Fibroblast of lung (primary cell): ENCODE data around the gene HHIPL1. TPM values are rescaled to one million over a fixed set of nuclear protein-coding genes. Genes with fewer than 3 reads are reported as not detected.

ENCODE experiments used
- DNase-seq, 2 donors: peaks; one replicate each; pipeline versions ENCODE4 v3.0.0 to v3.0.0-alpha.2; 2010; ENCODE audit warnings: low read depth in 2 of 2
- H2AFZ ChIP-seq: 2 replicates; pipeline ENCODE4 v1.5.1; 2012; ENCODE audit warnings: low read length, control low read depth, inconsistent platforms
- H3K27ac ChIP-seq: 2 replicates; pipeline ENCODE4 v1.5.1; 2011; ENCODE audit warnings: low read length, control low read depth; ENCODE audit not compliant: insufficient read depth
- H3K27me3 ChIP-seq: 2 replicates; pipeline ENCODE4 v1.5.1; 2011; ENCODE audit warnings: mild to moderate bottlenecking, low read length; ENCODE audit not compliant: control insufficient read depth, insufficient read depth
- H3K36me3 ChIP-seq: 2 replicates; pipeline ENCODE4 v1.5.1; 2011; ENCODE audit warnings: low read length; ENCODE audit not compliant: control insufficient read depth, insufficient read depth
- H3K4me1 ChIP-seq: 2 replicates; pipeline ENCODE4 v1.5.1; 2011; ENCODE audit warnings: low read length; ENCODE audit not compliant: control insufficient read depth, insufficient read depth; ENCODE audit errors: extremely low read depth
- H3K4me2 ChIP-seq: 2 replicates; pipeline ENCODE4 v1.5.1; 2011; ENCODE audit warnings: low read length, control low read depth; ENCODE audit not compliant: insufficient read depth; ENCODE audit errors: extremely low read depth
- H3K4me3 ChIP-seq, 4 experiments: fragments of 200-600 bp in 1 of 4; sonication (generic) in 1 of 4; replicated peaks in 1 of 4; 2 replicates each; pipeline ENCODE4 v1.5.1; 2011 to 2016; ENCODE audit warnings: low read length in 4 of 4, low read depth in 3 of 4, mild to moderate bottlenecking in 3 of 4, control low read depth in 2 of 4, inconsistent platforms in 1 of 4, mixed read lengths in 1 of 4; ENCODE audit not compliant: insufficient read depth in 1 of 4; ENCODE audit errors: control extremely low read depth in 1 of 4
- H3K79me2 ChIP-seq: 2 replicates; pipeline ENCODE4 v1.5.1; 2012; ENCODE audit warnings: mild to moderate bottlenecking, low read length, inconsistent platforms; ENCODE audit not compliant: control insufficient read depth, insufficient read depth
- H3K9ac ChIP-seq: 2 replicates; pipeline ENCODE4 v1.5.1; 2011; ENCODE audit warnings: mild to moderate bottlenecking, low read length, control low read depth; ENCODE audit not compliant: insufficient read depth
- H3K9me3 ChIP-seq: 2 replicates; pipeline ENCODE4 v1.5.1; 2012; ENCODE audit warnings: low read depth, low read length; ENCODE audit not compliant: control insufficient read depth, insufficient read depth
- H4K20me1 ChIP-seq: 2 replicates; pipeline ENCODE4 v1.5.1; 2011; ENCODE audit warnings: low read length; ENCODE audit not compliant: control insufficient read depth, insufficient read depth; ENCODE audit errors: extremely low read depth
- CTCF ChIP-seq, 2 donors: IDR thresholded peaks in 1 of 2; conservative IDR thresholded peaks in 1 of 2; 1 replicate in 1 of 2; 2 replicates in 1 of 2; pipeline ENCODE4 v1.5.1; 2011 to 2012; ENCODE audit warnings: low read length in 2 of 2, control low read depth in 1 of 2, inconsistent platforms in 1 of 2, low read depth in 1 of 2, mild to moderate bottlenecking in 1 of 2
- EZH2 ChIP-seq: IDR thresholded peaks from 2 replicates; pipeline ENCODE4 v1.5.1; 2012; ENCODE audit warnings: low read length, control low read depth, mild to moderate bottlenecking; ENCODE audit errors: missing control alignments
- polyA plus RNA-seq, 2 donors: library from polyadenylated mRNA; depleted of rRNA in 1 of 2; stranded (reverse) in 1 of 2; unstranded in 1 of 2; fragments of >200 nt; gene quantifications; 2 replicates each; pipeline ENCODE4 v1.2.1, GENCODE V29; 2011 to 2012; ENCODE audit warnings: missing spikeins in 1 of 2
- total RNA-seq: library from RNA; depleted of rRNA; stranded (reverse); fragments of >200 nt; gene quantifications from 2 replicates; pipeline ENCODE4 v1.2.1, GENCODE V29; 2014

Gene HHIPL1
- total and polyA plus RNA-seq, 2 donors (not counting 1 experiment from before 2014, with no cell fraction given): 1.5 to 9.9 TPM

- H3K79me2 ChIP-seq: no peaks in the 10 kb centered on the region
- H3K27ac ChIP-seq: no peak overlapping the region
- H3K27me3 ChIP-seq: peaks cover 18% of the 10 kb centered on the region
- no peaks in the 10 kb centered on the region for H4K20me1 ChIP-seq
- no peak overlapping the region for H3K4me3 ChIP-seq
- DNase-seq: no peak
- no peaks in the 10 kb centered on the region for H3K36me3 ChIP-seq
- no peak overlapping the region for H2AFZ ChIP-seq
- H3K9ac ChIP-seq: no peak overlapping the region
- no peak overlapping the region for H3K4me2 ChIP-seq
- TF ChIP-seq CTCF (conservative IDR thresholded peaks at IDR 0.05 in 1 of 2, IDR thresholded peaks at IDR 0.05 in 1 of 2; ENCODE audit: low read depth in 1 of 2, low read length in 2 of 2): no peak
- no peak for TF ChIP-seq EZH2
- no peaks in the 10 kb centered on the region for H3K4me1 ChIP-seq
- H3K9me3 ChIP-seq: no peaks in the 10 kb centered on the region
Measured at GRCh38 chr14:99688629-99689028, 43.7 kb downstream of the HHIPL1 start.

GRCh38 chr14:99689266-99690236, 44.6 kb downstream of the HHIPL1 start:
- Histone ChIP-seq H3K9me3 (no peaks in the 10 kb centered on the region), H3K79me2 (no peaks in the 10 kb centered on the region), H3K27me3 (peaks cover 18% of the 10 kb centered on the region), H3K4me3 (no peak overlapping the region), H3K36me3 (no peaks in the 10 kb centered on the region), H4K20me1 (no peaks in the 10 kb centered on the region), H2AFZ (no peak overlapping the region), H3K4me2 (no peak overlapping the region), H3K9ac (no peak overlapping the region), H3K4me1 (no peaks in the 10 kb centered on the region), H3K27ac (no peak overlapping the region)
- no peak for DNase-seq
- TF ChIP-seq EZH2 (no peak), CTCF (conservative IDR thresholded peaks at IDR 0.05 in 1 of 2, IDR thresholded peaks at IDR 0.05 in 1 of 2; ENCODE audit: low read depth in 1 of 2, low read length in 2 of 2) (no peak)

GRCh38 chr14:99690636-99691035, 45.7 kb downstream of the HHIPL1 start:
- Histone ChIP-seq H3K9ac (no peak overlapping the region), H3K36me3 (no peaks in the 10 kb centered on the region), H4K20me1 (no peaks in the 10 kb centered on the region), H3K9me3 (no peaks in the 10 kb centered on the region), H3K79me2 (no peaks in the 10 kb centered on the region), H2AFZ (no peak overlapping the region), H3K4me1 (no peaks in the 10 kb centered on the region), H3K4me2 (no peak overlapping the region), H3K27ac (no peak overlapping the region), H3K27me3 (peaks cover 18% of the 10 kb centered on the region), H3K4me3 (no peak overlapping the region)
- TF ChIP-seq CTCF (conservative IDR thresholded peaks at IDR 0.05 in 1 of 2, IDR thresholded peaks at IDR 0.05 in 1 of 2; ENCODE audit: low read depth in 1 of 2, low read length in 2 of 2): no peak
- TF ChIP-seq EZH2: no peak
- DNase-seq: no peak
